Pancreas (tissue), 10 donors: ENCODE results near the gene IPO13. TPM values are rescaled to one million over a fixed set of nuclear protein-coding genes. Genes with fewer than 3 reads are reported as not detected.

Experiments used
- ATAC-seq, 4 donors: fragments of 200-7000 bp; cut with Tn5 transposase; one replicate each; pipeline versions ENCODE4 v1.8.0 to v1.9.1; 2020; ENCODE audit warnings: mild to moderate bottlenecking in 4 of 4, moderate library complexity in 4 of 4
- DNase-seq, 6 donors: peaks; one replicate each; pipeline ENCODE4 v3.0.0-alpha.2; 2020
- FAIRE-seq: peaks from 2 replicates; lab custom pipeline; 2012; peaks lifted over from hg19 to GRCh38; lab: Jason Lieb, UNC
- H3K27ac ChIP-seq, 4 donors: fragments of 200-600 bp; sonication (generic); 1 replicate in 3 of 4; 2 replicates in 1 of 4; pipeline versions ENCODE4 v1.5.0 to v1.8.0; 2020
- H3K27me3 ChIP-seq, 4 donors: fragments of 200-600 bp; one replicate each; pipeline ENCODE4 v1.8.0; 2021
- H3K36me3 ChIP-seq, 3 donors: fragments of 200-600 bp; sonication (generic) in 1 of 3; one replicate each; pipeline versions ENCODE4 v1.5.0 to v1.8.0; 2020 to 2021
- H3K4me1 ChIP-seq, 3 donors: fragments of 200-600 bp; one replicate each; pipeline ENCODE4 v1.8.0; 2021
- H3K4me3 ChIP-seq, 4 donors: fragments of 200-600 bp; sonication (generic) in 2 of 4; one replicate each; pipeline versions ENCODE4 v1.5.0 to v1.8.0; 2020 to 2021
- H3K9me3 ChIP-seq, 4 donors: fragments of 200-600 bp; one replicate each; pipeline ENCODE4 v1.8.0; 2021
- CTCF ChIP-seq, 4 donors: fragments of 200-600 bp; sonication (generic) in 3 of 4; IDR thresholded peaks; one replicate each; pipeline versions ENCODE4 v1.5.0 to v1.8.0; 2021; ENCODE audit warnings: antibody characterized with exemption in 4 of 4
- WGBS, 2 donors: extraction: QIAGEN DNeasy Blood & Tissue Kit; methylation state at CpG; one replicate each; pipeline ENCODE4 v1.1.7; 2013; 5-methylcytosine and 5-hydroxymethylcytosine counted together
- intact Hi-C, 3 donors: fragments of 100-400 bp; cut with DNase I; formaldehyde crosslinking; loops; one replicate each; pipeline versions ENCODE4 v1.11.1 to v1.14.2; 2022
- polyA plus RNA-seq, 2 donors: library from polyadenylated mRNA; stranded (reverse); fragments of 200-250 nt; gene quantifications; one replicate each; pipeline ENCODE4 v1.2.3, GENCODE V29; 2013
- total RNA-seq, 6 donors: library from RNA; stranded (reverse); fragmentation: NEBNext Ultra II Directional in 4 of 6; extraction: Animal tissue kit (Norgen Biotek cat#: 25700) in 4 of 6; gene quantifications; one replicate each; pipeline versions ENCODE4 v1.2.1 to v1.2.4, GENCODE V29; 2021 to 2023
- donor health status: healthy with polysubstance abuse.
- donor health status: DM: no; HTN: no; CAD: no; lungs with moderate emphysema.
- donor health status: DM: no; HTN: no; CAD: no.
- donor health status: control.
- donor health status: control.
- donor health status: Bipolar disorder and iron deficiency.
- donor health status: DM: yes; HTN: yes; CAD: no.
- donor health status: DM: no; HTN: no; CAD: no.
- donor health status: DM: no; HTN: no; CAD: no.
- donor health status: DM: yes; HTN: yes; CAD: no.

The IPO13 gene
- total and polyA plus RNA-seq, 8 donors: 6.7 to 24.3 (median 10.6) TPM

DNA sequence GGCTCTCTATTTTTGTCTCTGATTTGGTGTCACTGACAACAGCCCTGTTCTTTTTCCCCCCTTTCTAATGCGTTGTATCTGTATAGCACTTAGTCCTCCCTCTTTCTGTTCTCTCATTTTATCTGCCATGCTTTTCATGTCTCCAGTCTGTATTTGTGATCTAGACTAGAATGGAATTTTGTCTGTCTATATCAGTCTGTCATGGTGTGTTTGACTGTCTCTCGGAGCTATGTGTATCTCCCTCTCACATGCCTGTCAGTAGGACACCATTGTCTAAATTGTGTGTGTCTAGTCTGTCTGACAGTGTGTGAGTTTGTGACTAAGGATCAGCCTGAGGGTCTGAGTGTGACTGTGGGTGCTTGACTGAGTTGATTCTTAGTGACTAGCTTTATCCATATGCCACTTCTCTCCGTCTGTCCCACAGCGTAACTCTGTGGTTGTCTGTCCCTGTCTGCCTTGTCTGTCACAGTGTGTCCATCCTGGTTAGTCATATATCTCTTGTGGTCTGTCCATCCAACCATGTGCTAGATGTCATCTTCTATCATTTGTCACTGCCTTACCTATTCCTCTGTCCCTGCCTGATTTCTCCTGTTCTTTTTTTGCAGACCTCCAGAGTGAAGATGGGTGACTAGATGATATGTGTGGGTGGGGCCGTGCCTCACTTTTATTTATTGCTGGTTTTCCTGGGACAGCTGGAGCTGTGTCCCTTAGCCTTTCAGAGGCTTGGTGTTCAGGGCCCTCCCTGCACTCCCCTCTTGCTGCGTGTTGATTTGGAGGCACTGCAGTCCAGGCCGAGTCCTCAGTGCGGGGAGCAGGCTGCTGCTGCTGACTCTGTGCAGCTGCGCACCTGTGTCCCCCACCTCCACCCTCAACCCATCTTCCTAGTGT lies 30.9 kb downstream of the IPO13 start:
- ATAC-seq (no peak), FAIRE-seq (no peak), DNase-seq (no peak)
- TF ChIP-seq CTCF (IDR thresholded peaks at IDR 0.05): no peak
- peaks cover 0 to 31% (median 14%) of the 10 kb centered on the region in 3 donors for H3K4me1 ChIP-seq
- H3K9me3 ChIP-seq: no peaks in the 10 kb centered on the region
- H3K4me3 ChIP-seq: peak overlapping the region in 1 of 4 donors; percentile 53
- WGBS, 2 donors: 64 to 74% methylated on average over 9 of the region's 9 CpGs
- intact Hi-C loops: no loop called here
- H3K27me3 ChIP-seq: no peaks in the 10 kb centered on the region
- H3K27ac ChIP-seq: no peak overlapping the region
- peaks cover 0 to 4% (median 0%) of the 10 kb centered on the region in 3 donors for H3K36me3 ChIP-seq

DNA sequence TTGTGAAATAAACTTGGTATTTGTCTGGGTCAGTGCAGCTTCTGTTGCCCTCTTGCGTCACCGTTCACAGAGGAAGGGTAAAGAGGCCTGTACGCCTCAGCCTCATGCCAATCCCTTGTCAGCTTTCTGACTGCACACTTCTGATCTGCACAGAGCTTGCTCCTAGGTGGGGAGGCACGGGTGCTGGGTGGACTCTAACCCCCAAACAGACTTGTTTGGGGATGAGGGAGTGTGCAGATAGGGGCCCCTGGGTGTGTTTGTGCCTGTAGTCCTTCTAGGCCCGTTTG lies 31.5 kb downstream of the IPO13 start:
- DNase-seq: no peak
- peak overlapping the region in 1 of 4 donors; percentile 53 for H3K4me3 ChIP-seq
- peaks cover 0 to 31% (median 14%) of the 10 kb centered on the region in 3 donors for H3K4me1 ChIP-seq
- no peak for ATAC-seq
- TF ChIP-seq CTCF (IDR thresholded peaks at IDR 0.05): no peak
- WGBS, 2 donors: 49 to 53% methylated on average over 5 of the region's 5 CpGs
- intact Hi-C loops: no loop called here
- H3K27ac ChIP-seq: peak overlapping the region in 1 of 4 donors; percentile 33
- H3K9me3 ChIP-seq: no peaks in the 10 kb centered on the region
- H3K27me3 ChIP-seq: no peaks in the 10 kb centered on the region
- no peak for FAIRE-seq
- peaks cover 0 to 4% (median 0%) of the 10 kb centered on the region in 3 donors for H3K36me3 ChIP-seq

DNA sequence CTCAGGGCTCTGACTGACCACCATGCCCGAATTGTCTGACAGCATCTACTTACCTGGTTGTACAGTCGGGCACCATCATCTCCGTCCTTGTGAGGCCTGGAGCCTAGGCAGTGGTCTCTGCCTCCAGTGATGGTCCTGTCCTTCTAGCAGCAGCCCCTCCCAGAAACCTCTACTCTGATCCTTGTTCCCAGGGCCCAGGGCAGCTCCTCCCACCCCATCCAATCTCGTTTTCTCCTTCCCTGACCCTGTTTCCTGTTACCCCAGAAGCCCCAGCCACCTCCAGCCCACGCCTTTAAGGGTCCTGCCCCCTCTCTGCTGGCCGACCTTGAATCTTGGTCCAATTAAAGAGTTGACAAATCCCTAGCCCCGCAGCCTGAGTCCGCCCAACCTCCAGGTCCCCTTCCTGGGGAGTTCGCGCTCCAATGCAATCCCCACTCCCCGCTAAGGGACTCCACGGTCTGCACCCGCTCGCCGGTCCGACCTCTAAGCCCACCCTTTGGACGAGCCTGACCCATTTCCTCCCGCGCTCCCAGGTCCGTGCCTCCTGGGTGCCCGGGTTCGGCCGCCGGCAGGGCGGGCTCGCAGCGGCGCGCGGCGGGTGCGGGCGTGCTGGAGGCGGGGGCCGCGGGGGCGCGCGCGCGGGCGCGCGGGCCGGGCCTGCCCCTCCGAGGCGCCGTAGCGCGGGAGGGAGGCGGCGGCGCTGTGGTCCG lies 32.0 kb downstream of the IPO13 start, which contains the start of gene B4GALT2:
Gene B4GALT2 (plus strand): TSS at position 660 of the 710 bp plus-strand sequence. CDS start 1,951 bp downstream, outside the sequence.
- 3 to 4% methylated on average over 47 to 54 of the region's 54 CpGs for WGBS, 2 donors
- FAIRE-seq: no peak
- Histone ChIP-seq H3K9me3 (no peaks in the 10 kb centered on the region), H3K4me3 (peak within 1 kb of the TSS; percentile 44 to 86 (median 67)), H3K27ac (peak within 1 kb of the TSS; percentile 64 to 74 (median 69)), H3K36me3 (peaks cover 0 to 4% (median 0%) of the 10 kb centered on the region in 3 donors), H3K27me3 (no peaks in the 10 kb centered on the region), H3K4me1 (peaks cover 0 to 31% (median 14%) of the 10 kb centered on the region in 3 donors)
- DNase-seq: peak in 4 of 6 donors; percentile 60 to 86 (median 72)
- TF ChIP-seq CTCF (IDR thresholded peaks at IDR 0.05): no peak
- ATAC-seq: peak in 2 of 4 donors; percentile 5 to 23
- intact Hi-C loops: no loop called here

GRCh38 chr1:43979261-43979527 lies 32.4 kb downstream of the IPO13 start:
- no peak for ATAC-seq
- TF ChIP-seq CTCF (IDR thresholded peaks at IDR 0.05): no peak
- Histone ChIP-seq H3K4me1 (peaks cover 0 to 27% (median 14%) of the 10 kb centered on the region in 3 donors), H3K9me3 (no peaks in the 10 kb centered on the region), H3K27ac (peak overlapping the region; percentile 64 to 74 (median 69)), H3K4me3 (peak overlapping the region; percentile 44 to 86 (median 67)), H3K36me3 (peaks cover 0 to 4% (median 0%) of the 10 kb centered on the region in 3 donors), H3K27me3 (no peaks in the 10 kb centered on the region)
- FAIRE-seq: no peak
- 1% methylated on average over 45 of the region's 45 CpGs; no CpG with 5 or more reads in 1 of the 2 donors for WGBS, 2 donors
- intact Hi-C loops: no loop called here
- DNase-seq: no peak
